Spinal cord (tissue), 10 donors: ENCODE results near the gene RAB6B. TPM values are rescaled to one million over a fixed set of nuclear protein-coding genes. Genes with fewer than 3 reads are reported as not detected.

Source experiments
- DNase-seq, 6 donors: peaks; one replicate each; pipeline versions ENCODE4 v3.0.0 to v3.0.0-alpha.2; 2013 to 2015; ENCODE audit warnings: low spot score in 6 of 6, low read depth in 4 of 6
- H3K27ac ChIP-seq: one replicate; pipeline ENCODE4 v1.5.1; 2013; ENCODE audit warnings: low read depth, low read length, control low read depth
- H3K27me3 ChIP-seq: one replicate; pipeline ENCODE4 v1.6.1; 2013; ENCODE audit warnings: low read length; ENCODE audit not compliant: control insufficient read depth, insufficient read depth
- H3K36me3 ChIP-seq: one replicate; pipeline ENCODE4 v1.6.1; 2013; ENCODE audit warnings: low read length; ENCODE audit not compliant: control insufficient read depth, insufficient read depth
- H3K4me1 ChIP-seq: one replicate; pipeline ENCODE4 v1.6.1; 2013; ENCODE audit warnings: low read length; ENCODE audit not compliant: control insufficient read depth, insufficient read depth
- H3K4me3 ChIP-seq: one replicate; pipeline ENCODE4 v1.5.1; 2013; ENCODE audit warnings: low read depth, low read length, control low read depth
- H3K9me3 ChIP-seq: one replicate; pipeline ENCODE4 v1.6.1; 2013; ENCODE audit warnings: low read length; ENCODE audit not compliant: control insufficient read depth, insufficient read depth
- WGBS: methylation state at CpG from one replicate; pipeline ENCODE4 v1.1.5; 2013; ENCODE audit warnings: missing lambda C conversion rate; ENCODE audit not compliant: insufficient coverage; 5-methylcytosine and 5-hydroxymethylcytosine counted together
- polyA plus RNA-seq, 2 donors: library from polyadenylated mRNA; unstranded; fragments of 120-200 nt; gene quantifications; one replicate each; pipeline ENCODE4 v1.2.1, GENCODE V29; 2013; ENCODE audit not compliant: insufficient read length in 2 of 2
- total RNA-seq, 2 donors: library from RNA; depleted of rRNA in 1 of 2; stranded (reverse); fragments of 120-200 nt in 1 of 2; fragments of >200 nt in 1 of 2; gene quantifications; one replicate each; pipeline versions ENCODE4 v1.2.3 to v1.2.4, GENCODE V29; 2013 to 2014
- donor health status: healthy.

RAB6B gene
- total and polyA plus RNA-seq, 4 donors = 38.3 to 226 (median 191) TPM

- peaks cover 68% of the 10 kb centered on the region for H3K4me1 ChIP-seq
- H3K4me3 ChIP-seq = no peak overlapping the region
- no peak for DNase-seq
- no peak overlapping the region for H3K27ac ChIP-seq
- no peaks in the 10 kb centered on the region for H3K9me3 ChIP-seq
- WGBS = 100% methylated on average over 1 of the region's 2 CpGs
- no peaks in the 10 kb centered on the region for H3K27me3 ChIP-seq
- peaks cover 3% of the 10 kb centered on the region for H3K36me3 ChIP-seq
Observed at GRCh38 chr3:133890037-133890436, 5.6 kb downstream of the RAB6B start.

GRCh38 chr3:133888726-133889340, 6.8 kb downstream of the RAB6B start:
- WGBS = 67% methylated on average over 1 of the region's 9 CpGs
- H3K9me3 ChIP-seq = no peaks in the 10 kb centered on the region
- peak in 2 of 6 donors; percentile 58 to 66 for DNase-seq
- H3K36me3 ChIP-seq = peaks cover 3% of the 10 kb centered on the region
- H3K4me1 ChIP-seq = peaks cover 66% of the 10 kb centered on the region
- H3K4me3 ChIP-seq = no peak overlapping the region
- peak overlapping the region; percentile 18 for H3K27ac ChIP-seq
- no peaks in the 10 kb centered on the region for H3K27me3 ChIP-seq

GRCh38 chr3:133887803-133888703, 7.6 kb downstream of the RAB6B start:
- WGBS = 33% methylated on average over 7 of the region's 8 CpGs
- H3K4me3 ChIP-seq = no peak overlapping the region
- H3K27me3 ChIP-seq = no peaks in the 10 kb centered on the region
- peak in 1 of 6 donors; percentile 63 for DNase-seq
- H3K36me3 ChIP-seq = peaks cover 3% of the 10 kb centered on the region
- no peak overlapping the region for H3K27ac ChIP-seq
- no peaks in the 10 kb centered on the region for H3K9me3 ChIP-seq
- peaks cover 64% of the 10 kb centered on the region for H3K4me1 ChIP-seq

GRCh38 chr3:133887074-133887802, 8.4 kb downstream of the RAB6B start:
- no peak for DNase-seq
- WGBS = 52% methylated on average over 4 of the region's 4 CpGs
- H3K36me3 ChIP-seq = peaks cover 3% of the 10 kb centered on the region

GRCh38 chr3:133886031-133886722, 9.5 kb downstream of the RAB6B start:
- WGBS = 95% methylated on average over 3 of the region's 7 CpGs
- H3K27ac ChIP-seq = no peak overlapping the region
- H3K9me3 ChIP-seq = no peaks in the 10 kb centered on the region
- H3K36me3 ChIP-seq = peaks cover 6% of the 10 kb centered on the region
- no peaks in the 10 kb centered on the region for H3K27me3 ChIP-seq
- no peak overlapping the region for H3K4me3 ChIP-seq
- H3K4me1 ChIP-seq = peaks cover 52% of the 10 kb centered on the region
- no peak for DNase-seq

More at GRCh38 chr3:133887074-133887802, 8.4 kb downstream of the RAB6B start:
- H3K9me3 ChIP-seq = no peaks in the 10 kb centered on the region
- peaks cover 62% of the 10 kb centered on the region for H3K4me1 ChIP-seq
- no peak overlapping the region for H3K4me3 ChIP-seq
- no peaks in the 10 kb centered on the region for H3K27me3 ChIP-seq
- no peak overlapping the region for H3K27ac ChIP-seq

- no peak overlapping the region for H3K4me3 ChIP-seq
- H3K9me3 ChIP-seq = no peaks in the 10 kb centered on the region
- peaks cover 47% of the 10 kb centered on the region for H3K4me1 ChIP-seq
- 94% methylated on average over 9 of the region's 11 CpGs for WGBS
- no peak for DNase-seq
- H3K36me3 ChIP-seq = peaks cover 10% of the 10 kb centered on the region
- no peaks in the 10 kb centered on the region for H3K27me3 ChIP-seq
- H3K27ac ChIP-seq = no peak overlapping the region
Observed at GRCh38 chr3:133884887-133885711, 10.6 kb downstream of the RAB6B start.

GRCh38 chr3:133884054-133884886, 11.4 kb downstream of the RAB6B start:
- 75% methylated on average over 4 of the region's 6 CpGs for WGBS
- Histone ChIP-seq H3K27me3 (no peaks in the 10 kb centered on the region), H3K4me1 (peaks cover 47% of the 10 kb centered on the region), H3K4me3 (no peak overlapping the region), H3K9me3 (no peaks in the 10 kb centered on the region), H3K27ac (no peak overlapping the region), H3K36me3 (peaks cover 10% of the 10 kb centered on the region)
- DNase-seq = no peak

- Histone ChIP-seq H3K4me3 (no peak overlapping the region), H3K4me1 (peaks cover 41% of the 10 kb centered on the region), H3K9me3 (no peaks in the 10 kb centered on the region), H3K27ac (no peak overlapping the region), H3K36me3 (peaks cover 10% of the 10 kb centered on the region), H3K27me3 (no peaks in the 10 kb centered on the region)
- no peak for DNase-seq
Observed at GRCh38 chr3:133883641-133884040, 12.0 kb downstream of the RAB6B start.
